HG03095 (cell line): Measurements from ENCODE around the gene AP3B1.

ENCODE experiments used
- ATAC-seq: cut with Tn5 transposase; IDR thresholded peaks from one replicate; pipeline ENCODE4 v1.9.1; 2021; ENCODE audit warnings: moderate library complexity; ENCODE audit not compliant: unreplicated experiment

AP3B1 gene

DNA sequence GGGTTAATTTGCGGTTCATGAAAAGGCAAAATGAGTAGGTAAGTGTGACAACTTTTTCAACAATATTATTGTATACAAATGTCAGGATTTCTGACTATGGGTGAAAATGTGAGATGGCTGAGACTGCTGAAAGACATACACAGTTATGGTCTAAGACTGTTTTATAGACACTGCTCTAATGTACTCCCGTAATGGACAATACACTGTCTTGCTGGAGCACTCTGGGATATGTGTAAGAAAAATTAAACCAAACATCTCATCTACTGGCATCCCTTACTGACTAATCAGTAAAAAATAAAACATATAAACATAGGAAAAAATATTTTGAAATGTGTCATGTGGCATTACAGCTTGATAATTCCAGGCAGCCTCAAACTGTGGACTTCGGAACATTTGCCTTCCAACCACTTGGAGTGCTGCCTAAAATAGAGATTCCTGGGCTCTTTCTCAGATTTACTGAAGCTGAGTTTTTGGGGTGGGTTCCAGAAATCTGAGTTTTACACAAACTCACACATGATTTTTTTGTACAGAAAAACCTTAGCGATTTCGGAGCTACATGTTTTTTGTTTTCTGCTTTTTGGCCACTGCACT, 284.5 kb downstream of the AP3B1 start:
- ATAC-seq = no peak

DNA sequence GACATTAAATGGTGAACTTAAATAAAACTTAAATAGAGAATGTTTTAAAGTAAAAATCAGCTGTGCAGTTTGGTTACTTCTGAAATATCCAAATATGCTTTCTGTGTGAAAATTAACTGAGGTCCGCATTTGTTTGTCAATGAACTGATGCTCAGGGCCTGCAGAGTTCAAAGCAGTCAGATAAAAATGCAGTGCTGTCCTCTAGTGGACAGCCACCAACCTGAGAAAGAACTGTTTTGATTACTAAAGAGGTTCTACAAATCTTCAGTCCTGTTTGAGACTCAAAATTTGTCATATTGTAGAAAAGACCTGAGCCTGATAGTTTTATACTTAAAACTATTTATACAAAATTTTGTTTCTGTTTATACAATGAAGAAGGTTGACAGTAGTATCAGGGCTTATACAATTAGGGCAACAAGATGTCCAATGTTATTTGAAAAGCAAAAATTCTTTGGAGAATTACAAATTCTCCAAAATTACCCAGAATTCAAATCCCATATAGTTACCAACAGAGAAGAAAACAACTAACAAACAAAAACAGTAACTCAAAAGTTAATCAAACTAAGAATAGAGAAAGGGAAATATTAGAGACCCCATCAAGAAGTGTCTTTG, 286.0 kb downstream of the AP3B1 start:
- no peak for ATAC-seq

DNA sequence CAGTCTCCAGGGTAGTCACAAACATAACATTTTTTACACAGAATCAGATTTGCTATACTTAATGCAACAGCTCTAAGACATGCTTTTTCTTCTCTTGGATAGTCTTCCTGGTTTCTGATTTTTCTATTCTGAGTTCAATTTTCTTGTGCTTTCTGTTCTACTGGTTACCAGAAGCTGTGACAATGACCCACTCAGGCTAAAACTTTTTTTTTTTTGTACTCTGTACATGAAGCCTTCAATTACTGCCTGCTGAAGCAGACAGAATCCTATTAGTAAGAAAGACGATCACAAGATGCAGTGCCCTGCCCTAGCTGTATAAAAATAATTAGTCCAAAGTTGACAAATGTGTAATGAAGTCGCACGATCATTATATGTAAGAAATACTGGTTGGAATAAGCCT, 287.3 kb downstream of the AP3B1 start:
- ATAC-seq = no peak

DNA sequence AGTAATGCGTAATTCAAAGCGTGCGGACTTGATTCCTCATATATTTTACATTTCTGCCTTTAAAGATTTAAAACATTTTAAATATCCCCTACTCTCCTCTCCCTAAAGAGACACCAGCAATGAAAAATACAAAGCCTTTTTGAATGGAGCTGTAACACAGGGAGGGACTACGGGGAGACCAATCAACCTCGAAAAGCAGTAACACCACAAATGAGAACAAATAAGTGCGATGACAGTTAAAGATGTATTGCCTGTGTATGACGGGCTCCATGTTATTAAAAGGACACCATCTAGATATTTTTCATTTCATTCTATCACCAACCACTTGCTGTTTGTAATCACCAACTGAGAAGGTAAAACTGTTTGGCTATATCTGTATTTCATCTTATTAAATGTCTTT, 288.0 kb downstream of the AP3B1 start:
- ATAC-seq = no peak

DNA sequence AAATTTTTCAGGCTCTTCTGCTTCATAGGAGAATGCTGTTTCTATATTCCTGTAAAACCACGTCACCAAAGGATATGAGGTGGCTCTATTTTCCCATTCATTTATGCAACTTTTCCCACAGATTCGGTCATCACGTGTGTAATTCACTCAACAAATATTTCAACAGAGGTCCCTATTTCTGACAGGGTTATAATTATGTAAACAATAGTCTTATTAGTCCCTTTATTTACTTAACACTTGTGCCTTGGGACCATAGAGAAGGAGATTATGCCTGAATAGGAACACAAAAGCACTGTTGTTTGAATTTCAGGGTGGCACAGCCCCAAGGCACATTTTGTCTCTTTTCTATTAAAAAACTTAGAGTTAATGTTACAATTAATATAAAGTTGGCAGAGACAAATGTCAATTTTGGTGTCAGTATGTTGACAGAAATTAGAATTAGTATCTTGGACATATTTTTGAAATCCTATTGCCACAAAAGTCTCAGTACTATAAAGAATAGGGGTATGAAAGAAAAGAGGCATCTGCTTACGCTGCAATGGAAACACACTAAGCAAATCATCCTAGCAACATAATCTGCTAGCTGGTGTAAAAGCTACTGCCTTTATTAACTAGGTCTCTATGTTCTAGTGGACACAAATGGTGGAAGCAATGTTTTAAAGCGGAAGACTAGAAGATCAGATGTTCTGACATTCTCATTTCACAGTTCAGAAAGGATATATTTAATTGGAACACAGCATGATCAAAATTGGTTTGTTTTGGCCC, 289.3 kb downstream of the AP3B1 start:
- ATAC-seq = no peak

DNA sequence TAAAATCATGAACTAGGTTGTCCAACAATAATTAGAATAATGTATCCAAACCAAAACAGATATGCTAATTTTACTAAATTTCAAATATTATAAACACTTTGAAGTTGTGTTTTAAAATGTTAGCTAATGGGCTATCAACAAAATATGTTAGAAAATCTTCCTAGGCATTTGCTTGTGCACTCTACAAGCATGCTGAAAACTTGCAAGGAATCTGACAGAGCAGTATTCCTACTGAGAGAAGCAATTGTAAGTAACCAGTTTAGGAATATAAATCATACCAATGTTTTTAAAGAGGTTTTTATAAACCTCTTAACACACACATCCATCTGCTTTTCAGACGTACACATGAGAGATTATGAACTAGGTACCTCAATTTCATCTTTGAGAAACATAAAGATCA, 289.9 kb downstream of the AP3B1 start:
- ATAC-seq = no peak

DNA sequence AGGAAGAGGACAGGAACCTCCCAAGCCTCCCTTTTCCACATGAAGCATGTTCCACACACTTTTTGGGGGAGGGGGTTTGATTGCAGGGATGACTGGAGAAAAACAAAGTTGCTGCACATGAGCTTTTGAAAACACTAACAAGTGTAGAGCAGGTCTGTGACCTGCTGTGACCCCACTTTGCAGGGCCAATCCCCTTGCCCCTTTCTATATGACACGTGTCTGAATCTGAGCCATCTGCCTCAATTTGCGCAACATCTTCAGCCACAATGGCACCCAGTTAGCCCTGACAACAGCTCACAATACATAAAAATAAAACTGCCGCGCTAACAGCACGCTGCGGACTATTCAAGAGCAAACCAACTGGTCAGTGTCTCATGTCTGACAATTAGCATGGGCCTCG, 290.6 kb downstream of the AP3B1 start:
- ATAC-seq = no peak

DNA sequence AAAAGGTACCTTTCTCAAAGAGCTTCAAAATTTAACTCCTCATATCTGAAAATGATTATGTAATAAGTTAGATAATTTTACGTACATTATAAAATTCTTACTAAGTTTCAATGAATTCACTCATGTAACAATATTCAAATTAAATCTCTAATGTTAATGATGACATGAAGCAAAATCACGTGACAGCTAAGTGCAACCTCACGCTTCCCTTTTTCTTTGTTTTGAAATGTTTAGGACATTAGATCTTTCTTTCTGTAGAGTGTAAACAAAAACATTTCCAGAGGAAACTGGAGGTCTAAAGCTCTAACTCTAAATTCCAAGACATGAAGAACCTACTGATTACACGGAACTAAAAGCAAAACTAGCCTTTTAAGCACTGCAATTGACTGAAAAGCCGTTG, 291.0 kb downstream of the AP3B1 start:
- ATAC-seq = no peak

DNA sequence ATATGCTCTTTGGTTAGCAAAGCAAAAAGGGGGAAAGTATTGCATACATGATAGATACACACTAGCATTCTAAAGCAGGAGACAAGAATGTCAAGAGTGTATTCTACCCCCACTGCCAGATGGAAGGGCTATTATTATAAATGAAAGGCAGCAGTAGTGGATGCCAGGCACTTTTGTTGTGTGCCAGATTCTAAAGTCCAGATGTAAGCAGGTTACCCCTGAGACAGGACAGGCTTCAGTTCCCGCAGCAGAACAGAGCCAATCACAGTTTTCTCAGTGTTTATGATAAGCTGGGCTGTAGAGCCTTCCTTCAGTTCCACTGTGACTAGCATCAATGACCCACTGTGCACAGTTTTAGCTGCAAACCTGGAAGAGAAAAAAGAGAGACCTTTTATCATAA, 291.8 kb downstream of the AP3B1 start:
- no peak for ATAC-seq

DNA sequence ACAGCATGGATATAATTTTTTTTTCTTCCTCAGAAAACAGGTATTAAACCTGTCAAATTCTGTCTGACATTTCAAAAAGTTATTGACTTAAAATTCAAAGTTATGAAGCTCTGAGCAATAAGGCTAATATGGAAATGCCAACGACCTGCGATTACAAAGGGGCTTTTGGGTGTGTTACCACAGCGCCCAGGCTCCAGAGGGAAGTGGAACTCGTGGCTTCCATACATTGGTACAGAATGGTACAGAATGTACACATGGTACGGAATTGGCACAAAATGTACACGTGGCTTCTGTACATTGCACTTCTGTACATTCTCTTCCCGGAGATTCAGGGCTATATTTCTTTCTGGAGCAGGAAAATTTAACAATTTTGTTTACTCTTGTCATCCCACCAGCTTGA, 293.3 kb downstream of the AP3B1 start:
- no peak for ATAC-seq

DNA sequence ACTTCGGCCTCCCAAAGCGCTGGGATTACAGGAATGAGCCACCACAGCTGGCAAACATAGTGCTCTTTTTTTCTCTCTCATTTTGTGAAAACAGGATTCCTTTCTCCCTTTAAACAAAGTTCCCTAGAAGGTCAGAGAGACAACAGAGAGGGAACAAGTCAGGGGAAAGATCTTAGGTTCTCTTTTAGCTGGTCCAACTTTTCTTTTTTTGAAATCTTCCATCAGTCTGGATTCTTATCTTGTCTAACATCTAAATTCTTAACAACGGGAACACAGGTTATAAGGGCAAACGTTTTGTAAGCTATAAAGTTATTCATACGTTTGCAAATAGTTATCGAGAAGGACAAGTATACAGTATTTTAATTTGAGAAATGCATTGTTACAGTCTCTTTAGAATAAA, 294.3 kb downstream of the AP3B1 start:
- no peak for ATAC-seq

DNA sequence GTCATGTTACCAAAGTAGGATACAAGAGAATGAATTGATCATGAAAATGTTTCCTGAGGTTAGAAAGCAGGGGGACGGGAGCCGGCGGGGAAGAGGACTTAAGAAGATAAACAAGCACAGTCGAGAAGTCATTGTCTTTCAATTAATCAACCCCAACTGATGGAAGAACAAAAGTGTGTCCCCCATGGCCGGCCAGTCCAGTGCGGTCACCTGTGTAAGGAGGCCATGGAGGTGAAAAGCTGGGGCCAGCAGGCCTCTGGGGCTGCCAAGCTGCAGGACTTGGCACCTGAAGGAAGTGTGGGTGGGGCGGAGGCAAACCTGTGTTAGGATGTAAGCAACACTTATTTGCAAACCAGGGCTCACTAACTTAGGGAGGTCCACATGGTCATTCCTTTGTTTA, 295.1 kb downstream of the AP3B1 start:
- ATAC-seq = no peak

DNA sequence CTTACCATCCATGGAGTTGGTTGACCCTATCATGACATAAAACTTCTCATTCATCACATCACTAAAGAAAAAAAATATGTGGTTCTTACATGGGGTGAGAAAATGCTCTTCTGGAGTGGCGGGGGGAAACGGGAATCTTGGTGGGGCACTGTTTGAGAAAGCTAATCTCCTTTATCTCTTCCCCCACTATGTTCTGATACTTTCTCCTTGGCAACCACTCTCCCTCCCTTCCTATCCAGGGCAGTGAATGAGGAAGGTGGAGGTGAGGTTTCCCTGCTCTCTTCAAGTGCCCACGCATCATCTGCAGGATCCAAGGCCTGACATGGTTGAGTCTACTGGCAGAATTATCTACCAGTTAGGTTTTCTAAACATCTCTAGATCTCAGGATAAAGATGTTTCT, 297.6 kb downstream of the AP3B1 start:
- no peak for ATAC-seq

DNA sequence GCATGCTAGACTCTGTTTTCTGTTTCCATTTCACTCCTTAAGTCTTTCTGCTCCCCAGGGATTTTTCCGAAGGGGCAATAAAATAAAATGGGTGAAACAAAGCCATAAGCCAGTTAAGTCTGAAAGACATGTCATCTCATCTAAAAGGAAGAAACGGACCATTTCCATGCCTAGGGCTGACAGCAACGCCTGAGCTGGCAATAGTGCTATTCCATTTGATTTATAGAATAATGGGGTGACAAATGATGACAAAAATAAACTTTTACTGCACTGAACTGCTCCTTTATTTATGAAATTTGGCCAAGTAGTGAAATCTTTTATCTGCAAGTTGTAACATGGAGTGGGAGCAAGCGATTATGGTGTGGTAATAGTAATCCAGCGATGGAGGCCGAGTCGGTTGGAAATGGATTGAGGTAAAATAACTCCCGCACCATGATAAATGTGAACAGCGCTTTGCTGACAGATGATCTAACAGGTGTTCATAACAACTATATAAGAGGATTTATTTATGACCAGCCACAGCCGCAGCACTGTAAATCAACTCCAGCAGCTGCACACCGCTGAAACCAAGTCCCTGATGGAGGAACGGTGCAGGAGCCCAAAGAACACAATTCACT, 298.6 kb downstream of the AP3B1 start:
- no peak for ATAC-seq

DNA sequence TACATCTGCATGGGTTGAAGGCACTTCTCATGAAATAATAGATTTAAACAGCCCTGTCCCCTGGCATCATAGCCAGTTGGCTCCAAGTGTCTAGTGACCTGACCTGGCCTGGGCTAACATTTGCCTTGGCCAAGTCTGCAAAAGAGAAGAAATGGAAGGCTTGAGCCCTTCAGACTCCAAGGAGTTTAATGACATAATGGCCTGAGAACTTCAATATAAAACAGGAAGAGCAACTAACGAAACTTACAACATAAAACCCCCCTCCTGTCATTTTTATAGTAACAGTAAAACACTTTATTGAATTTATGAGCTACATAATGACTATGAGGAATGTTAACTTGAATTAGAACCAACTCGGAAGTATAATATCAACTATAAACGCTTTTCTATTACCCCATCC, 299.6 kb downstream of the AP3B1 start:
- no peak for ATAC-seq

DNA sequence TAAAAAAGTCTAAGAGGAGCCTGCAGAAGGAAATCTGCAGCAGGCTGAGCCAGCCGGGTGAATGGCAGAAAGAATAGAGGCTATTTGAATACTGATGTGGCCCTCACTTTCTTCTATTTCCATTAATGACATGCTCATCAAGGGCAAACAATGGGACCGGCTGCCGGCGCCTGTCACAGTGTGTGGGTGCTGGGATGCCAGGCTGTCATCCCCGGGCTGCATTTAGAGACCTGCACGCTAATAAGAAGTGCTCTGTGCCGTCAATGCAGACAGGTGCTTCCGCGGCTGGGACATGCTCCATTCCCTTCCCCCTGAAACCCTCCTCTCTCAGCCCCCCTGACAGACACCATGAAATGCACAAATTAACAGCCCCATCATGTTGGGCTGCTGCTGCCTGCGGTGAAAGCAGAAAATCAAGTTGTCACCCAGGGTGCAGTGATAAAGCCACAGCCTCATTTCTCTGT, 300.6 kb downstream of the AP3B1 start:
- no peak for ATAC-seq

DNA sequence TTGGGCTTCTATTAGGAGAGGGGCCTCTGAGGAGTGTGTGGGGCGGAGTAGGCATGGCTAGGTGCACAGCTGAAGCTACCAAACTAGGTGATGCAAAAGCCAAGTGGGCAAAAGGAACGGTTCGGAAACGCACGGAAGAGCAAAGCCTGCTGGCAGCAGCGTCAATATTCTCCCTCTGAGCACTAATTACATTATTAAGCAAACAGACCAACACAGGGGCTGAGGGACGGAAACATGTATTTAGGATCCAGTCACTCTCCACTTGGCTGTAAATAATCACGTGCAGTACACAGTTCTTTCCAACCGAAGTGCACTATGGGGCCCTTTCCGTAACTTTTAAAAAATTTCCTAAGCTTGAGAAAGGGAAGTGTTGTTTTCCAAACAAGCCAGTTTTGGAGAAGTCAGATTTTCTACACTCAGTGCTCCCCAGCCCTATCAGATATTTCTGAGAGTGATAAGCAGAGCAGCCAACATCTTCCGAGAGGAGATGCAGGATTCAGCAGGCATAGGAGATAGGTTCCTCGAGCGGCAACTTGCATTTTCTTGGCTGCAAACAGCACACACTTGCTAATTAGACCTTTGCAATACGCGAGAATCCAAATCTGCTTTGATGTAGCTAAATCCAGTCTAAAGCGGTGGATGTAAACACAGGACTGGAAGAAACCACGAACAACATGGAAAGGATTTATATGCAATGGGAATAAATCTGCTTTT, 301.2 kb downstream of the AP3B1 start:
- no peak for ATAC-seq

DNA sequence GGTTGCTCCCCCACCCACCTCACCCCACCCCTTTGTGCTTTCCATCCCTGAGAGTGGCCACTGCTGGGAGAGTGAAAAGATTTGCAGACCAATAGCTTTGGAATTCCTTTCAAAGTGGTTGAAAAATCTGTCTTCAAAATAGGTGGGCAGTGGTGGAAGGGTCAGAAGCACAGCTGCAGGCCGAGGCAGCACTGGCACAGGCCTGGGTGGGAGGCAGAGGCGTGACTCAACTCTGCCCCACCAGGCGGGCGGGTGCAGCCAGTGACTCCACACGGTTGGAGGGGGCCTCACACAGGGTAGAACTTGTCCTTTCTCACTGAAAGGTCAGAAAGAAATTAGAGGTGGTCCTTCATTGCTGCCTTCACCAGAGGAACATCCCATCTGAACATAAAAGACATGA, 303.4 kb downstream of the AP3B1 start:
- ATAC-seq = no peak

DNA sequence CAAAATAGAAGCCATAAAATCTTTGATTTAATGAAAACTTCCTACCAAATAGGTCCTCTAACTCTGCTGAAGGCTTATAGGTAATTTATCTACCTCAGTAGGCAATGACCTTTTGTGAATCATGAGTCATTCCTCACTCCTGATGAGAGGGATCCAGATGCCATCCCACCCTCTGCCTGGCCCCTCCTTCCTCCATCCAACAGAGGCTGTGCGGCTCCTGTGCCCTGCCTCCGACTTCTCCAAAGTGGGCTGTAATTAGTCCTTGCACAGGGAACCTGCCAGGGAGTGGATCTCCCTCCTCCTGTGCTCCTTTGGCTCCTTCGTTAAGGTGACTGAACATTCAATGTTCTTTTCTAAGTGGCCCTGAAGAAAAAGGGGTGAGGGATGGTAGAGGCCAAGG, 304.5 kb downstream of the AP3B1 start:
- no peak for ATAC-seq

DNA sequence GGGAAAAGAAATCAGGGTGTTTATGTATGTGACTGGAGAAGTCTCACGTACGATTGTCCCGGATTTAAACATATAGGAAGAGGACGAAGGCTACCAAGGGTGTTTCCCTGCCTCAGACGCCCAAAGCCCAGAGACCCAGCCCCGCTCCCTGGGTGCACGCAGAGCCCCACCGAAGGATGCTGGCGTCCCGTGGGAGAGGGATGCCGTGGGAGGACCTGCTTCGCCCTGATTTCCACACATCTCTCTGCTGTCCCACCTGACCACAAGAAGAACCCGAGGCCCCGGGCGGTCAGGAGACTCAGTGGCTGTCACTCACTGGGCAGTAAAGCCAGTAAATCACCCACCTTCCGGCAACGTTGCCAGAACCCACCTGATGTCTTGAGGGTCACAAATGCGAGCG, 306.5 kb downstream of the AP3B1 start:
- ATAC-seq = no peak

DNA sequence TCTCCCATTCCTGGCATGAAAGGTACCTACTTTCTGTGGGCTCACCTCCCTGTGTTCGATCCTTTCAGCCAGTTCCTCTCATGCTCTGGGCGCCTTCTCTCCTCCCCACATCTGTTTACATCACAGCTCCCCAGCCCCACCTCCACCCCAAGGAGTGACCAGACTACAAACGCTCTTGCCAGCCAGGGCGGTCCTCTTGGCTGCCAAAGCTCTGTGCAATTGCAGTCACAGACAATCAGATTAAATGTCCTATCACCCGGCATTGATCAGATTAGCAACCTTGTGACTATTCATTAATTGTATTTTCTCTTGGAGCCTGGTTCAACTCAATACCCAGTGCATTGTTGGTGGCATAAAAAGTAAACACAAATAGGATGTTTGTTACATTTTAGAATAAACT, 307.2 kb downstream of the AP3B1 start:
- no peak for ATAC-seq
